HG02623 (cell line): ENCODE data around the gene PLIN3.
"Not testable (repeated sequence)": the region's sequence is repeated elsewhere in the genome, so short reads cannot be mapped to it uniquely, and the experiment has no call there.

ENCODE experiments used
- ATAC-seq: cut with Tn5 transposase; IDR thresholded peaks from one replicate; pipeline ENCODE4 v1.9.1; 2021; ENCODE audit warnings: moderate library complexity; ENCODE audit not compliant: unreplicated experiment

The PLIN3 gene

GRCh38 chr19:4847190-4847973, 20.1 kb downstream of the PLIN3 start:
- ATAC-seq, result no peak

DNA sequence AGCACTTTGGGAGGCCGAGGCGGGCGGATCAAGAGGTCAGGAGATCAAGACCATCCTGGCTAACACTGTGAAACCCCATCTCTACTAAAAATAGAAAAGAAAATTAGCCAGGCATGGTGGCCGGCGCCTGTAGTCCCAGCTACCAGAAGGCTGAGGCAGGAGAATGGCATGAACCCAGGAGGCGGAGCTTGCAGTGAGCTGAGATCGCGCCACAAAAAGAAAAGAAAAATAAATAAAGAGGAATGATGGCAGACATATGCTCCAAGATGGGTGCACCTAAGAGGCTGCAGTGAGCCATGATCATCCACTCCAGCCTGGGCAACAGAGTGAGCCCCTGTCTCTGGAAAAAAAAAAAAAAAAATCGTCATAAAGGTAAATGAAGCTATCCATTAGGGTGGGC, 21.5 kb downstream of the PLIN3 start:
- ATAC-seq, result not testable (repeated sequence)

GRCh38 chr19:4844348-4845179, 22.9 kb downstream of the PLIN3 start:
- ATAC-seq, result no peak

GRCh38 chr19:4843647-4843965, 23.9 kb downstream of the PLIN3 start:
- no peak for ATAC-seq

GRCh38 chr19:4839192-4839591, 28.3 kb downstream of the PLIN3 start:
- ATAC-seq, result no peak

DNA sequence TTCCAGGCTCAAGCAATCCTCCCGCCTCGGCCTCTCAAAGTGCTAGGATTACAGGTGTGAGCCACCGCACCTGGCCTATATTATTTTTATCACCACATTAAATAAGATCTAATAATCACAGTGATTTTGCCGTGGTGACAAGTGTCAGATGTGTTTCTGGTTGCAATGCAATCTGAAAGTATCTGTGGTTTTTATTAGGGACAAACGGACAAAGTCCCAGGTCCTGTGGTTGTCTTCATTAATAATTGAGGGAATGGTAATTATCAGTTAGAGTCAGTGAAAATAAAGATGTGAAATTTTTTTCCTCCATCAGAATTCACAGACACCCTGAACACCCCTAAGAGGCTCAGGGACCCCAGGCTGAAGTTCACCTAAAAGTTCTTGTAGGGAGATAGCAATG, 34.7 kb downstream of the PLIN3 start:
- no peak for ATAC-seq

DNA sequence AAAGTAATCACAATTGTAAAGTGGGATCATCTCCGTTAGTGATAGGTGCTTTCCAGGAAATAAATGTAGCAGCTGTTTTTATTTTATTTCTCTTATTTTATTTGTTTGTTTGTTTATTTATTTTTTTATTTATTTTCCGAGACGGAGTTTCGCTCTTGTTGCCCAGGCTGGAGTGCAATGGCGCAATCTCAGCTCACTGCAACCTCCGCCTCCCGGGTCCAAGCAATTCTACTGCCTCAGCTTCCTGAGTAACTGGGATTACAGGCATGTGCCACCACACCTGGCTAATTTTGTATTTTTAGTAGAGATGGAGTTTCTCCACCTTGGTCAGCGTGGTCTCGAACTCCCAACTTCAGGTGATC, 35.5 kb downstream of the PLIN3 start:
- not testable (repeated sequence) for ATAC-seq

DNA sequence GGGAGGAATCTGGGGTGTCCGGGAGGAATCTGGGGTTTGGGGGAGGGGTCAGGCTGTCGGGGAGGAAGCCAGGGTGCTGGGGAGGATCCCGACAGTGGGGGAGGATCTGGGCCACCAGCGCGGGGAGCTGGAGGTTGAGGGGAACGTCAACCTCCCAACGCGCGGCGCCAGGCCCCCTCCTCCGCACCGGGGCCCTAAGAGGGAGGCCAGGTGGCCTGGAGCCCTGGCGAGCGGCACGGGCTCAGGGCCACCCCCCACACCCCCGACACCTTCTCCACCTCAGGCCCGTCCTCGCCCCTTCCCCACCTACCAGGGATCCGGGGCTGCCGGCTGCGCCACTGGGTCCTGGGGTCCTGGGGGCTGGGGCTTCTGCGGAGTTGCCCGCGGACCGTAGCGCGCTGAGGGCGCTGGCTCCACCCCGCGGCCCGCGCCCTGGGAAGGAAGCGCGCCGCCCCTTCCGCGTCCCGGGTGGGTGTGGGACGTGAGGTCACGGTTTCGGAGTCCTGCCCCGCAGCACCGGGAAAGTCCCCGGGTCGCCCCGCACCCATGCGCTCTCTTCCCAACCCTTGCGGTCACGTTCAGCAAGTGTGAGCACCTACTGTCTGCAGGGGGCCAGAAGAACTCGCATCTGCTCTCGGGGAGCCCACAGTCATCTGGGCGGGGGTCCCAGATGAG, 36.0 kb downstream of the PLIN3 start, which contains the start of gene TICAM1:
TSS of gene TICAM1 (minus strand) at position 409 of the 675 bp plus-strand sequence. CDS start 13,335 bp downstream, outside the sequence.
- ATAC-seq, result peak; percentile 68

DNA sequence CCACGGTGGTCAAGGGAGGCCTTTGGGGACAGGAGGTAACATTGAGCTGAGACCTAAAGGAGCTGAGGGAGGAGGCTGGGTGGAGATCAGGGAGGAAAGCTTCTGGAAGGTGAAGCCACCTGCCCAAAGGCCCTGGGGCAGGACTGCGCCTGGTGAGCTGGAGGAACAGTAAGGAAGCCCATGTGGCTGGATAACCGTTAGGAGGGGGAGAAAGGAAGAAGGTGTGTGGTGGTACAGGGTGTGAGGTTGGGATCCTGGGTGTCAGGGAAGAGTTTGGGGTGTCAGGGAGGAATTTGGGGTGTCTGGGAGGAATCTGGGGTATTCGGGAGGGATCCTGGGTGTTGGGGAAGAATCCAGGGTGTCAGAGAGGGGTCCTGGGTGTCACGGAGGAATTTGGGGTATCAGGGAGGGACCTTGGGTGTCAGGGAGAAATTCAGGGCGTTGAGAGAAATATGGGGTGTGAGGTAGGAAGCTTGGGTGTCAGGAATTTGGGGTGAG, 36.6 kb downstream of the PLIN3 start:
- no peak for ATAC-seq

DNA sequence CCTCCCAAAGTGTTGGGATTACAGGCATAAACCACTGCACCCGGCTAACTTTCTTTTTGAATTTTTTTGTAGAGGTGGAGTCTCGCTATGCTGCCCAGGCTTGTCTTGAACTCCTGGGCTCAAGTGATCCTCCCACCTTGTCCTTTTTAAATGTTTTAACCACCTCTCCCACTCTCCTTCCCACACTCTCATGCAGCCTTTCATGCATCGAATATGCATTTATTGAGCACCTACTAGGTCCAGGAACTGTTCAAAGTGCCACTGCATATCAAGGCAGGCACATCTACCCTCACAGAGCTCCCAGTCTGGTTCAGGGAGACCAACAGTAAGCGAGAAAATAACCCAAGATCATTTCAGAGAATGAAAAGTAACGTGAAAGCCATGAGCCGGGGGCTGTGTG, 37.1 kb downstream of the PLIN3 start:
- ATAC-seq, result no peak

DNA sequence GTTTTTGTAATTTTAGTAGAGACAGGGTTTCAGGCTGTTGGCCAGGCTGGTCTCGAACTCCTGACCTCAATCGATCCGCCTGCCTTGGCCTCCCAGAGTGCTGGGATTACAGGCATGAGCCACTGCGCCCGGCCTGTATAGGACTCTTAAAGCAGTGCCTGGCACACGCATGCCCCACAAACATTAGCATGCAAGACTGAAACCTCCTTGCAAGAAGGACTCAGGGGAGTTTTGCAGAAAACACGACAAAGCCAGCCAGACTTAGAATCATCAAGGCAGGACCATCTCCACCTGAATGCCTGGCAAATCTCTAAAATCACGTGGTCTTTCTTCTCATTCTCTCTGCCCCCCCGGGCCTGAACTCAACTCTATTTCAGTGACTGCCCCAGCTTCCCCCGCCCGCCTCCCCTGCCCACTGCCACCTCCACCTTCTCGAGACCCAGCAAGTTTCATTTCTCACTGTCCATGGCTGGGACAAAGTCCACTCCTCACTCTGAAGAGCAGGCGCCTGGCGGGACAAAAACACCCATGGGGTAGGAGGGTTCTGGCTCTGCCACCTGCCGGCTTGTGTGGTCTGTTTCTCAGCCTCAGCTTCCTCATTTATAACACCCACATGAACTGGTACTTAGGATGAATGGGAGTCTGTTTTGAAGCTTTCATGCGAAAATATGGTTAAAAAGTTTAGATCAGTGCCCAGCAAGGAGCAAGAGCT, 38.3 kb downstream of the PLIN3 start:
- no peak for ATAC-seq

DNA sequence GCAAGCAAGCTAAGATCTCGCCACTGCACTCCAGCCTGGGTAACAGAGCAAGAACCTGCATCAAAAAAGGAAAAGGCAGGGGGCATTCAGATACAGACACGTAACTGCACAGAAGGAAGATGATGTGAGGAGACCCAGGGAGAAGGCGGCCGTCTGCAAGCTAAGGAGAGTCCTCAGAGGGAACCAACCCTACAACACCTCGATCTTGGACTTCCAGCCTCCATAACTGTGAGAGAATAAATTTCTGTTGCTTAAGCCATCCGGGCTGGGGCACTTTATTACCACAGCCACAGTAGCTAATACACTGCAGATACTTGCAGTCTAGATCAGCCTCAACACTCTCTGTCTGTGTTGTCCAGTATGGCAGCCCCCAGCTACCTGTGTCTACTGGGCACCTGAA, 43.9 kb downstream of the PLIN3 start:
- ATAC-seq, result no peak

DNA sequence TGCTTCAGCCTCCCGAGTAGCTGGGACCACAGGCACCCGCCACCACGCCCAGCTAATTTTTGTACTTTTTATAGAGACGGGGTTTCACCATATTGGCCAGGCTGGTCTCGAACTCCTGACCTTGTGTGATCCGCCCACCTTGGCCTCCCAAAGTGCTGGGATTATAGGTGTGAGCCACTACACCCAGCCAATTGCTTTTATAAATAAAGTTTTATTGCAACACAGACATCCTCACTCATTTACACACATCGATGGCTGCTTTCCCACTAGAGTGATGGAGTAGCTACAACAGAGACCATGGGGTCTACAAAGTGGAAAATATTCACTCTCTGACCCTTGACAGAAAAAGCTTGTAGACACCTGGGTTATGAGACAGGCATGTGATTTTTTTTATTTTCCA, 45.1 kb downstream of the PLIN3 start:
- ATAC-seq, result not testable (repeated sequence)

DNA sequence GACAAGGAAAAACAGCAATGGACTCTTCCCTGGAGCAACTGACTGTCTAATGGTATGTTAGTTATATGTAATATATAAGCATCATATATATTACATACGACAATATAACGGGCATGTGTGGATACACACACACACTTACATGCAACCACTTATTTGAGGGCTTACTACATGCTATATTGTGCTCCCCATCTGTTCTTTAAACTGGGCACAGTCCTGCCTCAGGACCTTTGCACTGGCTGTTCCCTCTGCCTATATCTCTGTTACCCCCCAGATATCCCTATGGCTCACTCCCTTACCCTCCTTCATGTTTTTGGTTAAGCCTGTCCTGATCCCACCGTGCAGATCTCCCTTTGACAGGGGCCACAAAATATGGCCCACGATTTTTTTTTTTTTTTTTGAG, 46.2 kb downstream of the PLIN3 start:
- no peak for ATAC-seq

DNA sequence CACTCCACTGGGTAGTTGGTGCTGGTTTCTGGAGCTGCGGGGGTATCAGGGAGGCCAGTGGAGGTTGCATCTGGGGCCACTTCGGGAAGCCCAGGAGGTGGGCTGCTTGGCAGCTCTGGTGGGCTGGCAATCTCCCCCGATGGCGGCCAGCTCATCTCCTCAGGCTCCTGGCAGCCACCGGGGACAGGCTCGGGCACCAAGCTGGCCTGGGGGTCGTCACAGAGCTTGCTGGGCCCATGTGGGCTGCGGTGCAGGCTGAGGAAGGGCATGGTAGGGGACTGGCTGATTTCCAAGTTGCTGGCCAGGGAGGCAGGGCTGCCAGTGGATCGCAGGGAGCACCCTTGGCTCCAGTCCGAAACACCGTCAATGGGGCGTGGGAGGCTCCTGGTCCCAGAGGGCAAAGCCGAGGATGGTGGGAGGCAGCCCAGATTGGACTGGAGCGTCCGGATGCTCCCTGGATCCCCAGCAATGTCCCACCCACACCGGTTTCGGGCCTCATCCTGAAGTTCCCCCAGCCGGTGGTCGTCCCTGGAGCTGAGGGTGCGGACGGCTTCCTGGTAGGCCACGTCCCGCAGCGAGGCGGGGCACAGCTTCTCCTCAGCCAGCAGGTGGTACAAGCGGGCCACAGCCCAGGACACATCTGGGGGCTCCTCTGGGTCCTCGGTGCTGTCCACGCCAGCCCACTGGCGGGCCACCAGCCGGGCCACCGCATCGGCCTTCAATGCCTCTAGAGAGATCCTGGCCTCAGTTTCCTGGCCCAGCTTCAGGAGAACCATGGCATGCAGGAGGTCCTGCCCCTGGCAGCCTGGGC, 49.8 kb downstream of the PLIN3 start:
- ATAC-seq, result no peak

DNA sequence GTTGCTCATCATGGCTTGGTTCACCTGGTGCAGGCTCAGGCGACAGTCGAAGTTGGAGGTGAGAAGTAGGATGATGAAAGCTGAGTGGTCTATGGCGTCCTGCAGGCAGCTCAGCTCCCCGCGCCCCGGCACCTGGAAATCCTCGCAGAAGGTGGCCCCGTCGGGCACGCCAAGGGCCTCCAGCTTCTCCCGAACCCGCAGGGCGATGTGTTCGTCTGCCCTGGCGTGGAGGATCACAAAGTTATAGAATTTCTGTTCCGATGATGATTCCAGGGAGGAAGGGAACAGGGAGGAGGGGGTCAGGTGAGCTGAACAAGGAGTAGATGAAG, 50.6 kb downstream of the PLIN3 start:
- no peak for ATAC-seq

GRCh38 chr19:4816202-4816949, 51.1 kb downstream of the PLIN3 start:
- ATAC-seq, result no peak

DNA sequence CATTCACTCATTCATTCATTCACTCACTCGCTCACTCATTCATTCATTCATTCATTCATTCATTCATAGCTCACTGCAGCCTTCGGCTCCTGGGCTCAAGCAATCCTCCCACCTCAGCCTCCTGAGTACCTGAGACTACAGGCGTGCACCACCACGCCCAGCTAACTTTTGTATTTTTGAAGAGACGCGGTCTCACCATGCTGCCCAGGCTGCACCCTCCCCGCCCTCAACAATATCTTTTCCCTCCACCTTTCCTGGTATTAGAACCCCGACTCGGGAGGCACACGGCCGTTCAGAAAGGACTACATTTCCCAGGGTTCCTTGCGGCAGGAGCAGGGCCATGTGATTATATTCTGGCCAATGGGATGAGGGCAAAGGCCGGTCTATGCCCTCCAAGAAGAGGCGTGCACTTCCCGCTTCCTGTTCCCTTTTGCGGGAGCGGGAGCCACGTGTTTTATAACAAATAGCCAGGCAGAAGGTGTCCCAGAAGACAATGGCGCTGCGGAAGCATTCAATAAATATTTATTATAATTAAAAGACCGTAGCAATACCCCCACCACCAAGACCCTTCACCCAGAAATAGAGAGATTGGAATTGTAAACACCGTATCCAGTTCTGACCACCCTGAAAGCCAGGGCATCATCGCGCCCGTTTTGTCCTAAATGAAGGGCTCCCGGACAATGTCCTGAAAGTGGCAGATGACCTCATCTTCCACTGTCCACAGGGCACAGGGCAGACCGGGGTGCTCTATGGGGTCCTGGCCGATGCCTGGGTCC, 51.9 kb downstream of the PLIN3 start:
- ATAC-seq, result no peak
